Hepatocyte (in vitro differentiated cells): Measurements from ENCODE around the gene LCMT2. TPM values are rescaled to one million over a fixed set of nuclear protein-coding genes. Genes with fewer than 3 reads are reported as not detected.

Experiments
- DNase-seq: peaks from one replicate; pipeline ENCODE4 v3.0.0-alpha.2; 2016; ENCODE audit warnings: low spot score
- H2AFZ ChIP-seq: fragments of 200-600 bp; sonication (generic); 2 replicates; pipeline ENCODE4 v1.6.0; 2016; ENCODE audit warnings: antibody characterized with exemption, mild to moderate bottlenecking
- H3K27ac ChIP-seq: fragments of 200-600 bp; sonication (generic); 2 replicates; pipeline ENCODE4 v1.5.1; 2016; ENCODE audit warnings: mild to moderate bottlenecking
- H3K27me3 ChIP-seq: fragments of 200-600 bp; sonication (generic); 2 replicates; pipeline ENCODE4 v1.6.1; 2016
- H3K36me3 ChIP-seq: fragments of 200-600 bp; sonication (generic); replicated peaks from 2 replicates; pipeline ENCODE4 v1.5.1; 2016; ENCODE audit warnings: low read depth; ENCODE audit not compliant: insufficient read depth
- H3K4me1 ChIP-seq: fragments of 200-600 bp; sonication (generic); 2 replicates; pipeline ENCODE4 v1.5.1; 2016; ENCODE audit warnings: mild to moderate bottlenecking, moderate library complexity; ENCODE audit not compliant: insufficient read depth
- H3K4me2 ChIP-seq: fragments of 200-600 bp; sonication (generic); 2 replicates; pipeline ENCODE4 v1.6.0; 2016
- H3K4me3 ChIP-seq: fragments of 200-600 bp; sonication (generic); 2 replicates; pipeline ENCODE4 v1.5.1; 2016; ENCODE audit warnings: mild to moderate bottlenecking
- H3K79me2 ChIP-seq: fragments of 200-600 bp; sonication (generic); 2 replicates; pipeline ENCODE4 v1.6.0; 2017; ENCODE audit warnings: mild to moderate bottlenecking
- H3K9me2 ChIP-seq: fragments of 200-600 bp; sonication (generic); replicated peaks from 2 replicates; pipeline ENCODE4 v1.6.0; 2017; ENCODE audit warnings: mild to moderate bottlenecking; ENCODE audit not compliant: insufficient read depth
- H3K9me3 ChIP-seq: fragments of 200-600 bp; sonication (generic); 2 replicates; pipeline ENCODE4 v1.5.1; 2016; ENCODE audit warnings: low read depth, mild to moderate bottlenecking
- H4K20me1 ChIP-seq: fragments of 200-600 bp; sonication (generic); 2 replicates; pipeline ENCODE4 v1.6.0; 2016; ENCODE audit warnings: mild to moderate bottlenecking; ENCODE audit not compliant: insufficient read depth, poor library complexity, severe bottlenecking
- EZH2 ChIP-seq: fragments of 200-600 bp; sonication (generic); IDR thresholded peaks from 2 replicates; pipeline ENCODE4 v1.6.1; 2016; ENCODE audit warnings: antibody characterized with exemption, mild to moderate bottlenecking, borderline replicate concordance
- EZH2phosphoT487 ChIP-seq: fragments of 200-600 bp; sonication (generic); IDR thresholded peaks from one replicate; pipeline ENCODE4 v1.6.1; 2018; ENCODE audit warnings: antibody characterized with exemption, mild to moderate bottlenecking, low read depth, moderate library complexity; ENCODE audit not compliant: unreplicated experiment, severe bottlenecking
- WGBS: methylation state at CpG from one replicate; pipeline ENCODE4 v1.1.6; 2016; ENCODE audit warnings: low lambda C conversion rate; ENCODE audit errors: missing lambda C conversion rate; 5-methylcytosine and 5-hydroxymethylcytosine counted together
- polyA plus RNA-seq: library from polyadenylated mRNA; unstranded; fragments of >200 nt; fragmentation: Nextera tagmentation; extraction: Ambion mirVana; gene quantifications from 2 replicates; pipeline ENCODE4 v1.2.1, GENCODE V29; 2016
- total RNA-seq: library from RNA; depleted of rRNA; stranded (reverse); fragments of >200 nt; gene quantifications from 2 replicates; pipeline ENCODE4 v1.2.3, GENCODE V29; 2014
- TF ChIP-seq, protein P1 (sequence below): fragments of 200-600 bp; sonication (generic); IDR thresholded peaks from 2 replicates; pipeline ENCODE4 v1.5.1; 2016; ENCODE audit warnings: antibody characterized with exemption, mild to moderate bottlenecking; ENCODE audit not compliant: poor library complexity

Gene LCMT2
- 9.1 and 12.6 TPM in 2 replicates for total RNA-seq
- 6.1 and 6.3 TPM in 2 replicates for polyA plus RNA-seq

GRCh38 chr15:43329960-43330779, at the start of gene LCMT2:
LCMT2 (minus strand) TSS chr15:43330573; CDS start chr15:43330489, 84 bp downstream.
- WGBS = under 1% methylated on average over 85 of the region's 86 CpGs
- Histone ChIP-seq H3K27me3 (no peaks in the 10 kb centered on the region), H3K4me2 (peak within 1 kb of the TSS; percentile 91), H4K20me1 (no peaks in the 10 kb centered on the region), H3K36me3 (no peaks in the 10 kb centered on the region), H3K4me1 (peaks cover 17% of the 10 kb centered on the region), H3K27ac (peak within 1 kb of the TSS; percentile 97), H2AFZ (peak within 1 kb of the TSS; percentile 93), H3K9me2 (no peaks in the 10 kb centered on the region), H3K9me3 (no peaks in the 10 kb centered on the region), H3K4me3 (peak within 1 kb of the TSS; percentile 74), H3K79me2 (peaks cover 33% of the 10 kb centered on the region)
- peak; percentile 93 for DNase-seq
- TF ChIP-seq, protein P1, sequence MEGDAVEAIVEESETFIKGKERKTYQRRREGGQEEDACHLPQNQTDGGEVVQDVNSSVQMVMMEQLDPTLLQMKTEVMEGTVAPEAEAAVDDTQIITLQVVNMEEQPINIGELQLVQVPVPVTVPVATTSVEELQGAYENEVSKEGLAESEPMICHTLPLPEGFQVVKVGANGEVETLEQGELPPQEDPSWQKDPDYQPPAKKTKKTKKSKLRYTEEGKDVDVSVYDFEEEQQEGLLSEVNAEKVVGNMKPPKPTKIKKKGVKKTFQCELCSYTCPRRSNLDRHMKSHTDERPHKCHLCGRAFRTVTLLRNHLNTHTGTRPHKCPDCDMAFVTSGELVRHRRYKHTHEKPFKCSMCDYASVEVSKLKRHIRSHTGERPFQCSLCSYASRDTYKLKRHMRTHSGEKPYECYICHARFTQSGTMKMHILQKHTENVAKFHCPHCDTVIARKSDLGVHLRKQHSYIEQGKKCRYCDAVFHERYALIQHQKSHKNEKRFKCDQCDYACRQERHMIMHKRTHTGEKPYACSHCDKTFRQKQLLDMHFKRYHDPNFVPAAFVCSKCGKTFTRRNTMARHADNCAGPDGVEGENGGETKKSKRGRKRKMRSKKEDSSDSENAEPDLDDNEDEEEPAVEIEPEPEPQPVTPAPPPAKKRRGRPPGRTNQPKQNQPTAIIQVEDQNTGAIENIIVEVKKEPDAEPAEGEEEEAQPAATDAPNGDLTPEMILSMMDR = peak; percentile 14
- no peak for TF ChIP-seq EZH2

- no peak for DNase-seq
- H3K4me1 ChIP-seq = no peaks in the 10 kb centered on the region
- no peak overlapping the region for H3K4me2 ChIP-seq
- no peaks in the 10 kb centered on the region for H4K20me1 ChIP-seq
- H3K27ac ChIP-seq = no peak overlapping the region
- no peaks in the 10 kb centered on the region for H3K9me2 ChIP-seq
- H3K79me2 ChIP-seq = peaks cover 12% of the 10 kb centered on the region
- no peak overlapping the region for H2AFZ ChIP-seq
- no peaks in the 10 kb centered on the region for H3K27me3 ChIP-seq
- no peaks in the 10 kb centered on the region for H3K9me3 ChIP-seq
- no peaks in the 10 kb centered on the region for H3K36me3 ChIP-seq
- TF ChIP-seq EZH2phosphoT487 (no peak), EZH2 (no peak)
- TF ChIP-seq, protein P1 = no peak
- no peak overlapping the region for H3K4me3 ChIP-seq
Observed at GRCh38 chr15:43378601-43379000, 48.2 kb upstream of the LCMT2 start.

DNA sequence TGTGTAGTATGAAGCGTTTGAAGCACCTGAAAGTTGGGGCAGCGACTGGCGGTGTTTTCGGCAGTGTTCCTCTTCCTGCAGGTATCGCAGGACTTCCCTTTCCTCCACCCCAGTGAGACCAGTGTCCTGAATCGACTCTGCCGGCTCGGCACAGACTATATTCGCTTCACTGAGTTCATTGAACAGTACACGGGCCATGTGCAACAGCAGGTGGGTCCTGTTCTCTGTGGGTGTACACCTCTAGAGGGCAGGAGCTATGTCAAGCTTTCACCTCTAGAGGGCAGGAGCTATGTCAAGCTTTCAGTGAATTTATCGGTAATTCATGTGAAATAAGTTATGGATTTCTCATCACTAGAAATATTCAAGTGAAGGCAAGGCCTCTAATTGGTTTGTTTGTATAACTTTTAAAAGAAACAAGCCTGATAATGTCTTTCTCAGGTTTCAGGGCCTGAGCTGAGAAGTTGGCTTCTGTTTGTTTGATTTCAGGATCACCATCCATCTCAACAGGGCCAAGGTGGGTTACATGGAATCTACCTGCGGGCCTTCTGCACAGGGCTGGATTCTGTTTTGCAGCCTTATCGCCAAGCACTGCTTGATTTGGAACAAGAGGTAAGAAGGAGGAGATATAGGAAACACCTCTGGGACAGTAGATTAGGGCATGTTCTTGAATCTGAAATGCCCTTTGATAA, 45.8 kb upstream of the LCMT2 start:
- WGBS = 83% methylated on average over 13 of the region's 13 CpGs
- no peaks in the 10 kb centered on the region for H3K27me3 ChIP-seq
- TF ChIP-seq, protein P1 = peak; percentile 58
- no peak for TF ChIP-seq EZH2phosphoT487
- no peak for TF ChIP-seq EZH2

More for the DNA sequence above, 45.8 kb upstream of the LCMT2 start:
- Histone ChIP-seq H3K4me3 (no peak overlapping the region), H3K9me2 (no peaks in the 10 kb centered on the region), H3K9me3 (no peaks in the 10 kb centered on the region), H3K36me3 (no peaks in the 10 kb centered on the region), H3K27ac (no peak overlapping the region), H2AFZ (no peak overlapping the region), H4K20me1 (no peaks in the 10 kb centered on the region), H3K4me1 (peaks cover 7% of the 10 kb centered on the region), H3K4me2 (no peak overlapping the region), H3K79me2 (peaks cover 34% of the 10 kb centered on the region)
- DNase-seq = peak; percentile 52
